BJ (cell line): Measurements from ENCODE around the gene XPNPEP1. TPM values are rescaled to one million over a fixed set of nuclear protein-coding genes. Genes with fewer than 3 reads are reported as not detected.

Experiments
- CTCF ChIA-PET: fragments of 350-600 bp; formaldehyde crosslinking; extraction: SDS; loops from one replicate; lab custom pipeline; 2021; ENCODE audit warnings: antibody characterized with exemption, inconsistent platforms; lab: Yijun Ruan, JAX
- POLR2A ChIA-PET: fragments of 300-600 bp; sonication (Branson Sonifier 250); formaldehyde crosslinking; extraction: SDS; loops from one replicate; lab custom pipeline; 2021; ENCODE audit warnings: antibody characterized with exemption; lab: Charles Lee
- DNase-seq: peaks from one replicate; pipeline ENCODE4 v3.0.0-alpha.2; 2011; ENCODE audit warnings: low read depth
- H3K27me3 ChIP-seq: 2 replicates; pipeline ENCODE4 v1.6.0; 2011; ENCODE audit warnings: low read length; ENCODE audit not compliant: control insufficient read depth, insufficient read depth
- H3K36me3 ChIP-seq: 2 replicates; pipeline ENCODE4 v1.5.1; 2011; ENCODE audit warnings: low read length; ENCODE audit not compliant: control insufficient read depth, insufficient read depth
- H3K4me3 ChIP-seq: 2 replicates; pipeline ENCODE4 v1.5.1; 2011; ENCODE audit warnings: low read depth, mild to moderate bottlenecking, control low read depth, low read length
- polyA plus RNA-seq: library from polyadenylated mRNA; depleted of rRNA; stranded (reverse); fragments of >200 nt; gene quantifications from 2 replicates; pipeline ENCODE4 v1.2.3, GENCODE V29; 2011
- TF ChIP-seq, protein P1 (sequence below): IDR thresholded peaks from 2 replicates; pipeline ENCODE4 v1.5.1; 2011; ENCODE audit warnings: low read depth, mild to moderate bottlenecking, control low read depth, inconsistent platforms, low read length, moderate library complexity; ENCODE audit not compliant: insufficient read depth

Gene XPNPEP1
- polyA plus RNA-seq, 1 experiment = 173 TPM

GRCh38 chr10:109866168-109866994 is 56.9 kb downstream of the XPNPEP1 start:
- CTCF ChIA-PET = interaction anchor here (0.6 to 2.8 kb wide), 6 partner anchors 9 to 26 kb away, joined by 3 to 12 read pairs (median 4); no protein-coding TSS in a partner anchor
- no peak for DNase-seq
- Histone ChIP-seq H3K36me3 (peaks cover 25% of the 10 kb centered on the region), H3K4me3 (no peak overlapping the region), H3K27me3 (no peaks in the 10 kb centered on the region)
- POLR2A ChIA-PET = no interaction called here
- TF ChIP-seq, protein P1, sequence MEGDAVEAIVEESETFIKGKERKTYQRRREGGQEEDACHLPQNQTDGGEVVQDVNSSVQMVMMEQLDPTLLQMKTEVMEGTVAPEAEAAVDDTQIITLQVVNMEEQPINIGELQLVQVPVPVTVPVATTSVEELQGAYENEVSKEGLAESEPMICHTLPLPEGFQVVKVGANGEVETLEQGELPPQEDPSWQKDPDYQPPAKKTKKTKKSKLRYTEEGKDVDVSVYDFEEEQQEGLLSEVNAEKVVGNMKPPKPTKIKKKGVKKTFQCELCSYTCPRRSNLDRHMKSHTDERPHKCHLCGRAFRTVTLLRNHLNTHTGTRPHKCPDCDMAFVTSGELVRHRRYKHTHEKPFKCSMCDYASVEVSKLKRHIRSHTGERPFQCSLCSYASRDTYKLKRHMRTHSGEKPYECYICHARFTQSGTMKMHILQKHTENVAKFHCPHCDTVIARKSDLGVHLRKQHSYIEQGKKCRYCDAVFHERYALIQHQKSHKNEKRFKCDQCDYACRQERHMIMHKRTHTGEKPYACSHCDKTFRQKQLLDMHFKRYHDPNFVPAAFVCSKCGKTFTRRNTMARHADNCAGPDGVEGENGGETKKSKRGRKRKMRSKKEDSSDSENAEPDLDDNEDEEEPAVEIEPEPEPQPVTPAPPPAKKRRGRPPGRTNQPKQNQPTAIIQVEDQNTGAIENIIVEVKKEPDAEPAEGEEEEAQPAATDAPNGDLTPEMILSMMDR = peak; percentile 24; the same call in 1 of the 2 replicates

DNA sequence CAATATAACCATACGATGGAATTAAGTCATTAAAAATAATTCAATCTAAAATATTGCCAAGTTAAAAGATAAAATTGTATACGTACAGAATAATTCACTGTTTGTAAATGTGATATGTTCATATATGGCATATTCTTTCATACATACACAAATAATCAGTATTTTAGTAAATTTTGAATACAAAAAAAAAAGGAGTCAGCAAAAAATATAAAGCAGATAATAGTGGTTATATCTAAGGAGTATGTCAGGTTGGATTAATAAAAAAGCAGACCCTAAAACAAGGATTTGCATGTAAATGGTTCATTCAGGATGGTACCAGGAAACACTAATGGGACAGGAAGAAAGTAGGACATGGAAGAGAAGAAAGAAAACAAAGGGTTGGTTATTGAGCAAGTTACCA is 59.5 kb downstream of the XPNPEP1 start:
- no peak overlapping the region for H3K4me3 ChIP-seq
- no peaks in the 10 kb centered on the region for H3K27me3 ChIP-seq
- no peak for DNase-seq
- POLR2A ChIA-PET = no interaction called here
- peaks cover 21% of the 10 kb centered on the region for H3K36me3 ChIP-seq
- CTCF ChIA-PET = interaction anchor here (2.8 kb wide), 1 partner anchor 11 kb away, joined by 12 read pairs; no protein-coding TSS in a partner anchor
- TF ChIP-seq, protein P1 = no peak

- H3K27me3 ChIP-seq = no peaks in the 10 kb centered on the region
- ChIA-PET CTCF (interaction anchor here (0.6 to 3.0 kb wide), 2 partner anchors 11 to 22 kb away, joined by 3 to 11 read pairs; no protein-coding TSS in a partner anchor), POLR2A (no interaction called here)
- no peak overlapping the region for H3K4me3 ChIP-seq
- peaks cover 18% of the 10 kb centered on the region for H3K36me3 ChIP-seq
- no peak for DNase-seq
- TF ChIP-seq, protein P1 = no peak
Observed at GRCh38 chr10:109862738-109863137, 60.6 kb downstream of the XPNPEP1 start.

DNA sequence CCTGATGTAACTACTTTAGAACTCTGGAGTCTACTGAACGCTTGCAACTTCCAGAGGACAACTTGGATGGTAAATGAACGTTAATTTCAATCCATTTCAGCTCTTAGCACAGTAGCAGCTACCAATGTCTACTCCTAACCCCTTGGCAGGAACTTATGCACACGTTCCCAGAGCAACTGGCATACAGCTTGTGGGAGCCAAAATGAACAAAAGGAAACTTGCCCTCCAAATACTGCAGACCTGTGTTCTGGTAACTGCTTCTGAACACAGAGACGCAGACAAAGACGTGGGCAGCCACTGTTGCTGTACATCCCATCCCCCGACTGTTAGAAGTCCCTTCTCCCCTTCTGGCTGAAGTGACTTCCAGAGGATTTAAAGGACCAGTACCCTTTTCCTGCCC is 61.3 kb downstream of the XPNPEP1 start:
- Histone ChIP-seq H3K36me3 (peaks cover 13% of the 10 kb centered on the region), H3K27me3 (no peaks in the 10 kb centered on the region), H3K4me3 (no peak overlapping the region)
- ChIA-PET CTCF (interaction anchor here (3.0 kb wide), 1 partner anchor 10 kb away, joined by 11 read pairs; no protein-coding TSS in a partner anchor), POLR2A (no interaction called here)
- TF ChIP-seq, protein P1 = no peak
- no peak for DNase-seq

DNA sequence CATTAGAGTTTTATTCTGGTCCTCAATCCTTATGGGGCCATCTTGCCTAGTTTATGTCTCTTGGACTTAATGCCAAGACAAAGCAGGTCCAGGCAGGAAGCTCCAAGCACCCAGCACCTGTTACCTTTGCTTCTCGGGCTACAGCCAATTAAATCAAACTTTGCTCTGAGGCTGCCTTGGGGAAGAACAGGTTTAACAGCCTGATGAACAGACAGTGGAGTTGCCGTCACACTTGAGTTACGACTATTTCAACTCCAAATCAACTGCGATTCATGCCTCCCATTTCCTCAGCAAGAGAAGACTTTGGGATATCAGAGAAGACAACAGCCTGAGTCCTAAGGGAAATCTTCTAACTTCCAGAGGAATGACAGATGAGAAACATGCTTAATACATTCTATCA is 62.2 kb downstream of the XPNPEP1 start:
- TF ChIP-seq, protein P1 = no peak
- Histone ChIP-seq H3K4me3 (no peak overlapping the region), H3K36me3 (peaks cover 7% of the 10 kb centered on the region), H3K27me3 (no peaks in the 10 kb centered on the region)
- CTCF ChIA-PET = interaction anchor here (3.0 kb wide), 1 partner anchor 9 kb away, joined by 11 read pairs; no protein-coding TSS in a partner anchor
- POLR2A ChIA-PET = no interaction called here
- no peak for DNase-seq
